Psoas muscle (tissue), 8 donors: ENCODE data around the gene ABCC2. TPM values are rescaled to one million over a fixed set of nuclear protein-coding genes. Genes with fewer than 3 reads are reported as not detected.
"Not testable (repeated sequence)": the region's sequence is repeated elsewhere in the genome, so short reads cannot be mapped to it uniquely, and the experiment has no call there.

Source experiments
- ATAC-seq, 4 donors: fragments of 200-7000 bp; cut with Tn5 transposase; one replicate each; pipeline ENCODE4 v1.9.1; 2020; ENCODE audit warnings: moderate library complexity in 3 of 4, mild to moderate bottlenecking in 2 of 4
- DNase-seq, 2 donors: peaks; one replicate each; pipeline ENCODE4 v3.0.0-alpha.2; 2020
- H3K27ac ChIP-seq: fragments of 200-600 bp; one replicate; pipeline ENCODE4 v1.8.0; 2022
- H3K27me3 ChIP-seq, 3 donors: fragments of 200-600 bp in 1 of 3; one replicate each; pipeline versions ENCODE4 v1.6.1 to v1.8.0; 2013 to 2022; ENCODE audit warnings: low read length in 2 of 3, mild to moderate bottlenecking in 2 of 3, moderate library complexity in 1 of 3; ENCODE audit not compliant: insufficient read depth in 3 of 3
- H3K36me3 ChIP-seq, 2 donors: fragments of 200-600 bp in 1 of 2; one replicate each; pipeline versions ENCODE4 v1.6.1 to v1.8.0; 2013 to 2022; ENCODE audit warnings: low read depth in 1 of 2, mild to moderate bottlenecking in 1 of 2, moderate library complexity in 1 of 2; ENCODE audit not compliant: insufficient read depth in 1 of 2
- H3K4me1 ChIP-seq: fragments of 200-600 bp; one replicate; pipeline ENCODE4 v1.8.0; 2022
- H3K4me3 ChIP-seq: fragments of 200-600 bp; one replicate; pipeline ENCODE4 v1.8.0; 2022; ENCODE audit warnings: mild to moderate bottlenecking
- H3K9me3 ChIP-seq: fragments of 200-600 bp; one replicate; pipeline ENCODE4 v1.8.0; 2022
- CTCF ChIP-seq: fragments of 200-600 bp; IDR thresholded peaks from one replicate; pipeline ENCODE4 v1.8.0; 2022; ENCODE audit warnings: antibody characterized with exemption
- WGBS, 3 donors: extraction: QIAGEN DNeasy Blood & Tissue Kit; methylation state at CpG; one replicate each; pipeline versions ENCODE4 v1.1.6 to v1.1.7; 2013; 5-methylcytosine and 5-hydroxymethylcytosine counted together
- intact Hi-C, 2 donors: fragments of 100-400 bp; cut with DNase I; formaldehyde crosslinking; loops; one replicate each; pipeline versions ENCODE4 v1.11.0 to v1.14.2; 2022
- polyA plus RNA-seq, 3 donors: library from polyadenylated mRNA; stranded (reverse); fragments of 200-250 nt; gene quantifications; one replicate each; pipeline ENCODE4 v1.2.3, GENCODE V29; 2013
- total RNA-seq, 4 donors: library from RNA; stranded (reverse); fragmentation: NEBNext Ultra II Directional in 2 of 4; extraction: Animal tissue kit (Norgen Biotek cat#: 25700) in 2 of 4; gene quantifications; one replicate each; pipeline versions ENCODE4 v1.2.1 to v1.2.4, GENCODE V29; 2021 to 2023
- donor health status: healthy with polysubstance abuse.
- donor health status: DM: no; HTN: no; CAD: no; lungs with moderate emphysema.
- donor health status: Bipolar disorder and iron deficiency.
- donor health status: healthy.
- donor health status: DM: yes; HTN: yes; CAD: no.
- donor health status: DM: no; HTN: no; CAD: no.
- donor health status: DM: no; HTN: no; CAD: no.
- donor health status: DM: yes; HTN: yes; CAD: no.

The ABCC2 gene
- total and polyA plus RNA-seq, 7 donors = 0.23 to 2.3 (median 0.64) TPM

GRCh38 chr10:99860466-99860865, 78.0 kb downstream of the ABCC2 start:
- no peaks in the 10 kb centered on the region for H3K27me3 ChIP-seq
- no peaks in the 10 kb centered on the region for H3K9me3 ChIP-seq
- no peak overlapping the region for H3K27ac ChIP-seq
- no peaks in the 10 kb centered on the region for H3K4me1 ChIP-seq
- WGBS, 3 donors = 81 to 86% (median 84%) methylated on average over 8 of the region's 8 CpGs
- intact Hi-C loops = no loop called here
- H3K4me3 ChIP-seq = no peak overlapping the region
- no peaks in the 10 kb centered on the region for H3K36me3 ChIP-seq
- ATAC-seq = no peak
- TF ChIP-seq CTCF = no peak
- no peak for DNase-seq

GRCh38 chr10:99863535-99864240, 81.2 kb downstream of the ABCC2 start:
- 47 to 52% (median 52%) methylated on average over 9 of the region's 9 CpGs for WGBS, 3 donors
- DNase-seq, H3K27ac ChIP-seq, H3K9me3 ChIP-seq, H3K36me3 ChIP-seq, ATAC-seq, intact Hi-C loops, H3K4me1 ChIP-seq, H3K27me3 ChIP-seq, H3K4me3 ChIP-seq: not testable (repeated sequence)

DNA sequence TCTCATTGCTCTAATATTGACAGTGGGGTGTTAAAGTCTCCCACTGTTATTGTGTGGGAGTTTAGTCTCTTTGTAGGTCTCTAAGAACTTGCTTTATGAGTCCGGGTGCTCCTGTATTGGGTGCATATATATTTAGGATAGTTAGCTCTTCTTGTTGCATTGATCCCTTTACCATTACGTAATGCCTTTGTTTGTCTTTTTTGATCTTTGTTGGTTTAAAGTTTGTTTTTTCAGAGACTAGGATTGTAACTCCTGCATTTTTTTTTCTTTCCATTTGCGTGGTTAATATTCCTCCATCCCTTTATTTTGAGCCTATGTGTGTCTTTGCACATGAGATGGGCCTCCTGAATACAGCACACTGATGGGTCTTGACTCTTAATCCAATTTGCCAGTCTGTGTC, 84.8 kb downstream of the ABCC2 start:
- 63 to 89% (median 89%) methylated on average over 2 to 3 of the region's 3 CpGs for WGBS, 3 donors
- DNase-seq, H3K9me3 ChIP-seq, H3K27me3 ChIP-seq, H3K27ac ChIP-seq, intact Hi-C loops, H3K4me3 ChIP-seq, H3K4me1 ChIP-seq, ATAC-seq, H3K36me3 ChIP-seq: not testable (repeated sequence)

GRCh38 chr10:99869581-99870122, 87.2 kb downstream of the ABCC2 start:
- intact Hi-C loops = loop anchor here in 1 of 2 donors (2.0 kb wide), 1 partner anchor 71 kb away; no protein-coding TSS in a partner anchor
- peaks cover 6% of the 10 kb centered on the region for H3K4me1 ChIP-seq
- DNase-seq (no peak), ATAC-seq (no peak)
- no peak overlapping the region for H3K27ac ChIP-seq
- no peaks in the 10 kb centered on the region for H3K27me3 ChIP-seq
- H3K36me3 ChIP-seq = no peaks in the 10 kb centered on the region
- TF ChIP-seq CTCF = no peak
- no peak overlapping the region for H3K4me3 ChIP-seq
- no peaks in the 10 kb centered on the region for H3K9me3 ChIP-seq
- 62 to 75% (median 65%) methylated on average over 9 of the region's 9 CpGs for WGBS, 3 donors

- no peaks in the 10 kb centered on the region for H3K9me3 ChIP-seq
- WGBS, 3 donors = 82 to 88% (median 84%) methylated on average over 8 of the region's 8 CpGs
- TF ChIP-seq CTCF = no peak
- H3K27me3 ChIP-seq = no peaks in the 10 kb centered on the region
- H3K4me3 ChIP-seq = no peak overlapping the region
- no peak for DNase-seq
- no peak for ATAC-seq
- no peak overlapping the region for H3K27ac ChIP-seq
- intact Hi-C loops = no loop called here
- peaks cover 0 to 3% of the 10 kb centered on the region in 2 donors for H3K36me3 ChIP-seq
- peaks cover 7% of the 10 kb centered on the region for H3K4me1 ChIP-seq
Measured at GRCh38 chr10:99870123-99870730, 87.8 kb downstream of the ABCC2 start.
